Stimulated activated CD8-positive, alpha-beta memory T cell treated with anti-CD3 and anti-CD28 coated beads, Interleukin-4, amount 100 ng/mL, for 1 hour (primary cell): ENCODE measurements around the gene RBM17.
"Not testable (repeated sequence)": the region's sequence is repeated elsewhere in the genome, so short reads cannot be mapped to it uniquely, and the experiment has no call there.

Source experiments
- DNase-seq, 2 donors: peaks; one replicate each; pipeline ENCODE4 v3.0.0-alpha.2; 2020; ENCODE audit warnings: low read depth in 2 of 2, low spot score in 1 of 2

RBM17 gene

DNA sequence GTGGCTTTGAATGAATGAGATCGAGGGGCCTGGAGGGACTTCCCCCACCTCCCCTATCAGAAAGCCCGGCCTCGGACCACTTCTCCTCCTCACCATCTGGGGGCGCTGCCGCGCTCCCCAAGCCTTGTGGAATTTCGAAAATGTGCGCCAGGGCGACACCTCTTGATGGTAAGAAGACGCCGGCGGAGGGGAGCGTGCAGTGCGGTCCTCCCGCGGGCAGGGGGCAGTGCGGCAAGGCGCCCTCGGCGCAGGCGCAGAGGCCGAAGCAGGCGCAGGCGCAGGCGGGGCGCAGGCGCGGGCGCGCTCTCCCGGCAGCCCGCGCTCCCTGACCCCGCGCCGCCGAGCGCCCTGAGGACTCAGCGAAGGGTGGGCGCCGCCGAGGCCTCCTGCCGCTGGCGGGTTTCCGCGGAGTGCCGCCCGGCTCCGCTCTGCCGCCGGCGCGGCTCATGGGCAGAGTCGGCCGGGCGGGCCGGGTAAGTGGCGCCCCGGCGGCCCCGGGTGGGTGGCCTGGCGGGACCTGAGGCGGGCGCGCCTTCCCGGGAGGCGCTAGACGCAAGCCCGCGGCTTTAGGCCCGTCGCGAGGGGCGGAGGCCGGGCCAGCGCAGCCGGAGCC, at the start of gene RBM17:
Gene RBM17, plus strand, starts transcription at position 314 of the 613 bp plus-strand sequence. CDS start 8,032 bp downstream, outside the sequence.
- peak; percentile 94 to 96 for DNase-seq

GRCh38 chr10:6039711-6040110, 49.1 kb upstream of the RBM17 start:
- DNase-seq, result no peak

DNA sequence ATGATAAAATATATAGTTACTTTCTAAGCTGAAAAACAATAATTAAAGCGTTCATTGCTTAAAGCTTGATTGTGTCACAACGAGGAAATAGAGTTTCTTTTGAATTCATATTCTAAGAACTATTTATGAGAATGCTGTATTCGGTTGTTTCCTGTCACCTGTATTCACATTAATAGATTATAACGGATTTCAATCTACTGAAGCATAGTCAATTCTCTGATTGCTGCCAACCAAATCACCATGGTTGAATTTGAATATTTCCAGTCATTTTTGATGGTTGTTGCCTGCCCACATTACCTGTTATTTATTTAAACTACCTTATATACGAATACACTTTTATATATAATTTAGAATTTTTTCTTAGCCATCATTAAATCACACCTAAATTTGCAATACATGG, 48.6 kb upstream of the RBM17 start:
- no peak for DNase-seq

GRCh38 chr10:6043377-6043776, 45.5 kb upstream of the RBM17 start:
- not testable (repeated sequence) for DNase-seq

DNA sequence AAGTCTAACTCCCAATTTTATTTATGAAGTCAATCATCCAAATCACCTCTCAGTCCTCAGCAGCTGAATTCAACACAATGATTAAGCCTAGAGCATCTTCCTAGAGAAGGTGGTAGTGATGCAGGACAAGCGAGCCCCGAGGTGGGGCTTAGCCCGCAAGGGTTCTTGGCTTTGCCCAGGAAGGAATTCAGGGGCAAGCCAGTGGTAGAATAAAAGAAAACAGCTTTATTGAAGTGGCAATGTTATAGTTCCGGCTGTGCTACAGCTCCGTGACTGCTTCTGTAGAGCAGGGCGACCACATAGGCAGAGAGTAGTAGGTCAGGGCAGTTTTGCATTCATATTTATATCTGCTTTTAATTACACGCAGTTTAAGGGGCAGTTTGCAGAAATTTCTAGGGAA, 44.8 kb upstream of the RBM17 start:
- no peak for DNase-seq

GRCh38 chr10:6044751-6045313, 44.0 kb upstream of the RBM17 start:
- no peak for DNase-seq

GRCh38 chr10:6045314-6045848, 43.5 kb upstream of the RBM17 start:
- DNase-seq, result no peak

GRCh38 chr10:6045878-6046772, 42.7 kb upstream of the RBM17 start:
- DNase-seq, result no peak

- DNase-seq, result no peak
Measured at GRCh38 chr10:6046773-6047611, 41.8 kb upstream of the RBM17 start.

DNA sequence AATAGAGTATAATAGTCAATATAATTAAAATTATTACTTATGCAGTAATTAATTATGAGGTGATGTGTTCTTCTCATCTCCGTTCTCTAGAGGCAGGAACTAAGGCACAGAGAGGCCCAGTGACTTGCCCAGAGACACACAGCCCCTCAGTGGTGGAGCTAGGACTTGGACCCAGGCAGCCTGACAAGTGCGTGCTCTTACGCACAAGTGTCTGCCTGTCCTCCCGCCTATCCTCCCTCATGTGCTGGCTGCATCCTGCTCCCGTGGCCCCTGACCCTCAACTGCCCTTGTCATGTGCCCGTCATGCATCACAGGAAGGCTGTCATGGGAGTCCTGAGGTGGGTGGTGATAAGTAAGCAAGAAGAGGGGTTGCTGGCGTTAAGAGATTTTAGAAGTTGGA, 41.0 kb upstream of the RBM17 start:
- DNase-seq, result no peak

- DNase-seq, result no peak
Measured at GRCh38 chr10:6048281-6049030, 40.4 kb upstream of the RBM17 start.

GRCh38 chr10:6049031-6049400, 39.8 kb upstream of the RBM17 start:
- DNase-seq, result no peak

GRCh38 chr10:6050801-6051445, 37.9 kb upstream of the RBM17 start:
- peak; percentile 59 to 70 for DNase-seq

DNA sequence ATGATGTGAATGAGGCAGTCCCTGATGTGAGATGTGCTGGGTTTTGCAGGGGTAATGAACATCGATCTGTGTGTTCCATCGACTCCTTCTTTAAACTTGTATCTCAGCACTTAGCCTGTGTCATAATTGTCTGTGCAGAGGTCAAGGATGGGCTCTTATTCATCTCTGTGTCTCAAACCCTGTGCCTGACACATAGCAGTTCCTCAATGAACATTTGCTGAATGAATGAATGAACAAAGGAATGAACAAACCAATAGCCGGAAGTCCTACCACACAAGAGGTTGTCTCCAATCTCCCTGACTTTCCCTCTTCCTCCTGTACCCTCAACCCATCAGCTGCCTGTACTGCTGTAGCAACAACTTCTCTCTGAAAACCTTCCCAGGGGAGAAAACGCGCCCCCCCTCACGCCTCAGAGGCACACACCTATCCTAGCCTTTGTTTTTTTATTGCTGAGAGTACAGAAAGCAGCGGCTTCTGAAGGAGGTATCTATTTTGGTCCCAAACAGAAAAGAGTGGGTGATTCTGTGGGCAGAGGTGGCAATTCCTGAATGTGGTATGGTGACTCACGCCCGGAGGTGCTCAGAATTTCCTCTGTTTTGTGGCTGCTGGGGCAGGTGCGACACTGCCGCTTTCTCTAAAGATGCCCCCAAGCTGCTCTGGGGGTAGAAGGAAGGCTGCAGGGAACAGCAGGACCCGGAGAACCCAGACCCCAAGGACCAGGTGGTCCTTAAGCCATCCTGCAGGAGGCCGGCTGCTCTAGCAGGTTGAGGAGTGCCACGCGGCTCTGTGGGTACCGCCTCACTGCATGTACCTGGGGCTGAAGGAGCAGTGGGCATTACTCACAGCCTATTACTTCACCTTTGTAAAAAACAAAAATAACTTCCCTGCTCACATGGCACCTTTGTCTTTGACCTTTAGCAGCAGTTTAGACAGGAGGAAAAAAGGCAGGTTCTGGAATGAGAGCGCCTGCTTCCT, 36.3 kb upstream of the RBM17 start:
- peak; percentile 56 to 69 for DNase-seq

DNA sequence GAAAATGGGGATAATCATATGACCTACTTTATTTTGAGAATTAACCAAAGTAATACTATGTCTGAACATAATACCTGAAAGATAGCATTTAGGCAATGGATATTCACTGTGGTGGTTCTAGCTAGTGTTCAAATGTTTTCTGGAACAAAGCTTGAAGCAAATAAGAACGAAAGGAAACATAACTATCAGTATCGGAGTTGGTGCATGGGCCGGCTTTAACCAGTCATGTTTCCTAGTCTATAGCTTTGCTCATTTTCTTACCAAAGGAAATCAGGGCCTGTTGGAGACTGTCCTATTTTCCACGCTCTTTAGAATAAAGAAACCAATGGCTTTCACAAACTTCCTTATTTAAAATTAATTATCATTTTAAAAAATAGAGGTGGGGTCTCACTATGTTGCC, 35.5 kb upstream of the RBM17 start:
- no peak for DNase-seq

DNA sequence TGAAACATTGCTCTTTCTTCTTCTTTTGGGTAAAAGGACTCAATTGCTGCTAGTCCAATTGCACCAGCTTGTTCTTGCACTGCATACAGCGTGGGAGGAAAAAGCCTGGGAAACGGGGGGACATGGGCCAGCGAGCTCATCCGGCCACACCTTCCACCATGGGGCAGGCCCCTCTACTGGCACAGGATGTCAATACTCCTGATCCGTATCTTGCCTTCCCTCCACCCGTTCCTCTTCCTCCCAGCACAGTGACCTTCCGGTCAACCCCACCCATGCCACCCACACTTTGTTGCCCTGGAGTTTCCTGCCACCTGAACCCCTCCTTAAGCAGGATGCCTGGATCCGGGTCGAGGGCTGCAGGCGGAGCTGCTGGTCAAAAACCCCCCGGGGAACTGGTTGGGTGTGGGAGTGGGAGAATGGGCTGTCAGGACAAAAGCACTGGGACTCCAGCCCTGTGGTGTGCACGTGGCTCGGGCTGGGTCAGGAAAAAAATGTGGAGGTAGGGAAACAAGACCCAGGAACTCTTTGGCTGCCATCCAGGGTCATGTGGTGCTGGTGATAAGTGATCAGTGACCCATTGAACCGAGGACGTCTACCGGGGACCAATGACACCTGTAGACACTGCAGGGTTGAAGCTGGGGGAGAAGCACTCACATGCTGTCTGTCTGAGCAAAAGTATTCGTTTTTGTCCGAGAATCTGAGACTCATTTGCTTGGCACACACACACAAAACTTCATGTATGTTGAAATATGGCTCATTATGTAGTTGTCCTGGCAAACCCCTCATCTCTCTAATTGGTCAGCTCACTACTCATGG, 34.8 kb upstream of the RBM17 start:
- DNase-seq, result no peak

GRCh38 chr10:6054884-6055283, 34.0 kb upstream of the RBM17 start:
- DNase-seq, result no peak

DNA sequence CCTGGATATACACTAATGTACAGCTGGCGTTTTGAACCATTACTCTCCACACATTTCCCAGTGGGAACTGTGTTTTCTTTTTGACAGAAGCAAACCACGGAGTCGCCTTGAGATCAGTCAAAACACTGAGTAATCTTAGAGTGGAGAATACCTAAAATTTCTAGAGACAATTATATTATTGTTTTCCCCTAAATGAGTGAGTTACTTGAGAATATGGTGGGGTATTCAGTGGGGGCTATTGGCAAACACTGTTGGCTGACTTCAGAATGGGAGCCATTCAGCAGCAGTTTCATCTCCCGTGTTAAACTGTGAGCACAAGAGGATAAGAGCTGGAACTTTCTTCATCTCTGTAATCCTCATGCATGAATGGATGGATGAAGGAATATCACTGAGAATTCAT, 32.9 kb upstream of the RBM17 start:
- no peak for DNase-seq
